ENCODE results near the gene HAUS3.
"Not testable (repeated sequence)": the region's sequence is repeated elsewhere in the genome, so short reads cannot be mapped to it uniquely, and the experiment has no call there.

The HAUS3 gene

DNA sequence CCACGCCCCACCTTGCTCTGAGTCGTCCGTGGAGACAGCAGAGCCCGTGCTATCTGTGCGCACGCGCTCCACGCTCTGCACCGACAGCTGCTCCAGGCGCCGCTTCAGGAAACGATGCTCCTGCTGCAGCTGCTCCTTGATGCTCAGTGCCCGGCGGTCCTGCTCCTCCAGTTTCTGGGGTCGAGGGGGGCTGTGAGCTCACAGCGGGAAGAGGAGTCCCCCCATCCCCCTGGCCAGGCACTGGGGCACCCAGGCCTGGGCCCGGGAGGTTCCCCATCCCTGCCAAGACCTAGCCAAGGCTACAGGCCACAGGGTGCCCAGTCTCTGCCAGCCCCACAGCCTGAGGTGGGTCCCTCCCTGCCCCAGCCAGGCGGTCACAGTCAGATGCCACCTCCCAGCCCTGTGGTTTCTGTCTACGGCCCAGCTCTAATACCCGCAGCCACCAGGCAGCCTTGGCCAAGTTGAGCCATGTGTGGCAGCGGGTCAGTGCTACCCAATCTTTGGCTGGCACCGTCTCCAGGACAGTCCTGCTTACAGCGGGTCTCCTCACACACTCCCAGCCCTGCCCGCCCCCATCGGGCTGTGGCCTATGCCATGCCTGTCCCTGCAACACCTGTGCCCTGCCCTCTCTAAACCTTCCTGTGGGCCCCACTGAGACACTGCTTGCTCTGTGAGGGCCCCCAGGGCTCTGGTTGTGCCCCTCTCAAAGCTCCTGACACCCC, 9.3 kb upstream of the HAUS3 start:
- FAIRE-seq = no peak

DNA sequence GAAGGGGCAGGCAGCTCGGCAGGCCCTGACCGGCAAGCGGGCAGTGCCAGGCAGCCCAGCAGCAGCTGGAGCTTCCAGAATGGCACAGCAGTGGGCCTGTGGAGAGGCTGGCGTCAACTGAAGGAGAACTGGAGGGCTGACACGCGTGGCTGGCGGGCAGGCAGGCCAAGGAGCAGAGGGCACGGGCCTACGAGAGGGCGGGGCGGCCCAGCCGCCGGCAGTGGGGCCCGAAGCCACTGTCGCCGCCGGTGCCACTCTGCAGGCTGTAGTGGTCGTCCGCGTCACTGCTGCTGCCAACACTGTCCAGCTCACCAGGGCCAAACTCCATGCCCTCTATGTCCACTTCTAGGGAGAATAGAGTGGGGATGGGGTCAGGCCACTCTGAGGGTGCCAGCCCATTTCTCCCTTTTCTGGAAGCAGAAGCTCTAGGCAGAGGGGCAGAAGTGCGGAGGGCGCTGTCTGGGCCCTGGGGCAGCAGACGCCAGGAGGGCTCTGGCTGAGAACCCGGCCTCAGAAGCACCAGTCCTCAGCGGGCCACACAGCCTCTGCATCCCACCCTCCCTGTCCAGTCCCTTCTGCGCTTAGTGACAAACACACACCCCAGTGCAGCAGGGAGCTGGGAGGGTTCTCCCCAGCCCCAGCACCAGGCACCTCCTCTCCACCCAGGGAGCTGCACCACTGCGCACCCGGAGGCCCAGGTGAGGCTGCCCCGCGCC, 8.6 kb upstream of the HAUS3 start:
- FAIRE-seq = no peak

DNA sequence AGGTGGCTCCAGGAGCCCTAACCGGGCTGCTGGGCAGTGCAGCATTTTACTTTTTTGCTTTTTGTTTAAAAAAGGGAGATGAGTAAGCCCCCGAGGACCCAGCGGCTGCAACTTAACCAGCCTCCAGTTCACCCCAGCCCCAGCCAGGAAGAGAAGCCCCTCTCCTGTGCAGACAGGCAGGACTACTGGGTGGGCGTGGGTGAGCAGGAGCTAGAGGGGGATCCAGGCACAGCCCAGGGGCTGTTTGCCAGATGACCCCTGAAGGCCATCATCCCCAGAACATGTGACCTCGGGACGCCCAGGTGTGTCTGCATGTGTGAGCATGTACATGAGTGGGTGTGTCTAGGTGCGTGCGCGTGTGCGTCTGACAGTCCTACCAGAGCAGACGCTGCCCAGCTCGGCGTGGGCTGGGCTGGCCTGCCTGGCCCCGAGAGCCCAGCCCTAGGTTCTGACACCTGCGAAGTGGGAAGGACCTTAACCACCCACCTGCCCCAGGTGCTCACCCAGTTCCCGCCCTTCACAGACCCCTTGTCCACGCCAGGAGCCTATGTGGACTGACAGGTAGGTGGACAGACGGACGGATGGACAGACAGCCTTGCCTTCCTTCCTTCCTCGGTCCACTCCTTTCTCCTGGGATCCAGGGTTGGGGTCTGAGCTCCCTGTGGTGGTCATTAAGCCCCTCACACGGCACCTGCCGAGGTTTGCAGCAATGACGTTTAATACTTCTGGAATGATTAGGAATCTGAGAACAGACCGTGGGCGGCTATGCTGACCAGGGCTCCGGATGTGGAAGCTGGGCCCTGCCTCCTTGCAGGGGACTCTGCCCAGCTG, 7.8 kb upstream of the HAUS3 start:
- FAIRE-seq = no peak

GRCh38 chr4:2248821-2249261, 6.9 kb upstream of the HAUS3 start:
- no peak for FAIRE-seq

DNA sequence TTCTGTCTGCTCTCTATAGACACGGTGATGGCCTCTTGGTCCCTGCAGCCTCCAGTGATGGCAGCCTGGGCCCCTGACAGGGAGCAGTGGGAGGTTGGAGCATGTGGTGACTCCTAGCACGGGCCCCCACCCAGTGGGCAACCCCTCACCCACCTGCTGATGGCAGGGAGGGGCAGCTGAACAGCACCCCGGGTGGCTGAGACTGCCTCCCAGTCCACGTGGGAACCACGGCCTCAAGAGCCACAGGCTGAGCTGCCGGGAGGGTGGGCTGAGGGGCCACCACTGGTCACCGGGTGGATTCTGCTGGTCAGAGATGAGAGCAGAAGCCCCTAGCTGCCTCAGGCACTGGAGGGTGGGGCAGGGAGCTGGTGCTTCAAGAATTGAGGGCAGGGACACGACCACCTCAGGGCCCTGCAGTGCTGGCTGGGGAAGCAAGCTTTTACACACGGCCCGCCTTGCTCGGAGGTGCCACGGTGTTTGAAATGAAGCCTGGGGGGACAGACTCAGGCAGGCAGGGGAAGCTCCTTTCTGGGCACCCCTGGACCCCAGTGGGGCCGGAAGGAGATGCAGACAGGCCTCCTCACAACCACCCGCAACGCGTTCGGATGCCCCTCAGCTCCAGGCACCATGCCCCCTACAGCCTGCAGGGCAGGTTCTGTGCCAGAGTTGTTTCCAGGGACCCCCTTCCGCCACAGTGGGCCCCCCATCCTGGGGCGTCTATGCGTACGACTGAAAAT, 6.3 kb upstream of the HAUS3 start:
- no peak for FAIRE-seq

- FAIRE-seq = no peak
Observed at GRCh38 chr4:2247128-2248043, 5.5 kb upstream of the HAUS3 start.

DNA sequence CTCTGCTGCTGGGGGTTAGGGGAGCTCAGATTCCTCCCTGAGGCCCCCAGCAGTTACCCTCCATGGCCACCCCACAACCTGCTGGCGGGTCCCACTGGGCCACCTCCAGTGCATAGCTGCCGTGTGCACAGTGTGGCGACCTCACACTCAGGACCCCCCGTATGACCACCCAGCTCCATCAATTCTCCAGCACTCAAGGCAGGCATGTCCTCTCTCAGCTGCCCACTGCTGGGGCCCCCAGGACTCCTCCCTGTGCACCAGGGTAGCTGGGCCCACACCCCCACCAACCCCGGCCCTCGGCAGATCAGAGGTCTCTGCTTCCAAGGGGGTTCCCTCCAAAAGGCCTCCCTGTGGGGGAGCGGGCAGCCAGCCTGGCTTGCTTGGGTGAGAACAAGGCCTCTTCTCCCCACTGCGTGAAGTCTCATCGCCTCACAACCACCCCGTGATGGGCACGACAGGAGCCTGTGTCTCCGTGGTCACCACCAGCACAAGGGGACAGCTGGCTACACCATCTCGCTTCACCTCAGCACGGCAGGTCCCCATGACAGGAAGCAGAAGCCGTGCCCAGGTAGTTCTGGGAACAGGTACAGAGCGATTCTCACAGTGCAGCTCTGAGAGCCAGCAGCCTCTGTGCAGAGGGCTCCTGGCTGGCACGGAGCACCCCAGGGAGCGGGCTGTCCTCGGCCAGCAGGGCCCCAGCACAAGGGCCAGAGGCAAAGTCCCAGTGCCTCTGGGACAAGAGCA, 4.6 kb upstream of the HAUS3 start:
- FAIRE-seq = no peak

GRCh38 chr4:2245787-2246275, 3.9 kb upstream of the HAUS3 start:
- no peak for FAIRE-seq

DNA sequence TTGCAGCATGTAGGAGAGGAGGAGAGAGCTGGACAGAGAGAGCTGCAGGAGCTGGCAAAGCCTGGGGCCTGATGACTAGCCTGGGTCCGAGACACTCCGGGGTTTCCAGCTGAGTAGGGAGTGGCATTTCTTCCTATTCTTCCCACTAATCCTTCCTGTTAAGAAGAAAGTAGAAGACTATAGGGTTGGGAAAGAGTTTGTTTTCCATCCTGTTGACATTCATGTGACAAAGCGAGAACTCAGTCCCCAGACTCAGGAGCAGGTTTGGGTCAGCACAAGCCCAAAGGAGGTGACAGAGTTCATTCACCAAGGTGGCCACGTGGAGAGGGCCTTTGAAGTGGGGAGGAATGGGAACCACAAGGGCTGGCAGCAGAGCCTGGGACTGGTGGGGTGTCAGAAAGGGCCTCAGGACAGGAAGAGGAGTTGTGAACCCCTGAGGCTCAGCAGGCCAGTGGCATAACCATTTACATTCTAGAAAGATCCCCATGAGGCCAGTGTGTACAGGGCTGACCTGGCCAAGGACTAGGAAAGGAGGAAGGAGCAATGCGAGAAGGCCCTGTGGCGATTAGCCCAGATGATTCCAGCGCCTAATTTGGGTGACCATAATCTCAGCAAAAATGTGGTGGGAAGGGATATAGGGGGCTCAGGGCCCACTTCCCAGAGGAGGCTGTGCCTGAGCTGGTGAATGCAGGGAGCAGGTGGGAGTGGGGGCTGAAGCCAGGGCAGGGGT, 3.3 kb upstream of the HAUS3 start:
- no peak for FAIRE-seq

- no peak for FAIRE-seq
Observed at GRCh38 chr4:2243681-2244380, 1.9 kb upstream of the HAUS3 start.

DNA sequence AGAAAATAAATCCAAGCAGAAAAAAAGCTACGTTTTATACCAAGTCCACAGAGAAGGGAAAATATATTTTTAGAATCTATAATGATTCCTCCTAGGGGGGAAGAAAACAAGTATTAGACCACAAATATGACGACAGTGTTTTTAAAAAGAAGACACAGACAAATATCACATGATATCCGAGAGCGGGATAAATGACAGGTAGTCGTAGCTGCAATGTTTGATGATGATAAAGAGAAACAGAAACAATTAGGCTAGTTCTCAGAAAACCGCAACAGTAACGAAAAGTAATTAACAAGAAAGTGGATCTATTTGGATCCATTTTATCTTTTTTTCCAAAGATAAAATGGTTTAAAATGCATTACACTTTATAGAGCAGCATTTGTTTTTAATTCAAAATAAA, 918 bp downstream of the HAUS3 start:
- no peak for FAIRE-seq

- no peak for FAIRE-seq
Observed at GRCh38 chr4:2236944-2237666, 4.8 kb downstream of the HAUS3 start.

DNA sequence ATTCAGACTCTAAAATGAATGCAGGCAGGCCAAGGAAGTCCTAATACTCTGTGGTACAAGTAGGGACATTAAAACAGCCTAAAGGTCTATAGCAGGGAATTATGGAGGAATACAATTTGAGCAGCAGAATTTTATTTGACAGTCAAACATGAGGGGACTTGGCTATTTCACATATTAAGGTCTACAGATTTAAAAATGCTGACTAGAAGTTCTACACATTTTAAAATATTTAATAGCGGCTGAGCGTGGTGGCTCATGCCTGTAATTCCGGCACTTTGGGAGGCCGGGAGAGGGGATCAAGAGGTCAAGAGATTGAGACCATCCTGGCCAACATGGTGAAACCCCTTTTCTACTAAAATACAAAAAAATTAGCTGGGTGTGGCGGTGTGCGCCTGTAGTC, 10.8 kb downstream of the HAUS3 start:
- FAIRE-seq = no peak

DNA sequence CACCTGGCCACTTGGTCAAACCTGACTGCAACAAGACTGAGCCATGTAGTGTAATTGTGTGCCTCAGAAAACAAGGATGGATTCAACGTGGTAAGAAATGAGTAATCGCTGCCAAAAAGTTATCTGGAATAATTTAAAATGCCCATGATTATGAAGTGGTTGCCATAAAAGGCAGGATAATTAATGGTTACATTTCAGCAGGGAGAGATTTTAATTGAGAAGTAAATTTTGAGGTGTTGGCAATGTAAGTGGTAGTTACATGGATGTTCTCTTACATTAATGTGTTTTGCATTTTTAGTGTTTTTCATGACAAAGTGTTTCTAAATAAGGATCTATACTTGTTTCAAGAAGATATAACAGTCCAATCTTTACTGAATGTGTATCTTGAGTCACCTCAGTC, 15.7 kb downstream of the HAUS3 start:
- FAIRE-seq = no peak

DNA sequence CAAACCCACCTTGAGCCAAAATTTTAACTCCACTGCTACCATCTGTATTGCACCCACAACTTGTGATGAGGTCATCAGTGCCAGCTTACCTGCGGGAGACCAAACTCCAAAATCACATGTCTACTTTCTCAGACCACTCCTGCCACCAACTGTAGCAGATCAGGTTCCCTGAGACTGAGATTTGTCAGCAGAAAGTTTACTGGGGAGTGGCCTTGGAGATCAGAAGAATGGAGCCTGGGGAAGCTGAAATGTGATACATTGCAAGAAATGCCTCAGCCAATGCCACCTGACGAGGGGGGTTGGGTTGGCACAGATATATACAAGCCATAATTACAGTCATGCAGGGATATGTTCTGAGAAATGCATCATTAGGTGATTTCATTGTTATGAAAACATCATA, 19.1 kb downstream of the HAUS3 start:
- FAIRE-seq = no peak

DNA sequence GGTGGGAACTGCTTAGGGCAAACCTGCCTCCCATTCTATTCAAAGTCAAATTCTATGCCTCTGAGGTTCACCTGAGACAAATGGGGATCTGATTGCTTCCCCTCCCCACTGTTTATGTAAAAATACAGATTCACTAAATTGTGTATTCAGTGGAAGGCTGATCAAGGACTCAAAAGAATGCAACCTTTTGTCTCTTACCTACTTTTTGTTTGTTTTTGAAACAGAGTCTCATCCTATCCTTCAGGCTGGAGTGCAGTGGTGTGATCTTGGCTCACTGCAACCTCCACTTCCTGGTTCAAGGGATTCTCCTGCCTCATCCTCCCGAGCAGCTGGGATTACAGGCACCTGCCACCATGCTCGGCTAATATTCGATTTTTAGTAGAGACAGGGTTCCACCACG, 20.5 kb downstream of the HAUS3 start:
- not testable (repeated sequence) for FAIRE-seq

DNA sequence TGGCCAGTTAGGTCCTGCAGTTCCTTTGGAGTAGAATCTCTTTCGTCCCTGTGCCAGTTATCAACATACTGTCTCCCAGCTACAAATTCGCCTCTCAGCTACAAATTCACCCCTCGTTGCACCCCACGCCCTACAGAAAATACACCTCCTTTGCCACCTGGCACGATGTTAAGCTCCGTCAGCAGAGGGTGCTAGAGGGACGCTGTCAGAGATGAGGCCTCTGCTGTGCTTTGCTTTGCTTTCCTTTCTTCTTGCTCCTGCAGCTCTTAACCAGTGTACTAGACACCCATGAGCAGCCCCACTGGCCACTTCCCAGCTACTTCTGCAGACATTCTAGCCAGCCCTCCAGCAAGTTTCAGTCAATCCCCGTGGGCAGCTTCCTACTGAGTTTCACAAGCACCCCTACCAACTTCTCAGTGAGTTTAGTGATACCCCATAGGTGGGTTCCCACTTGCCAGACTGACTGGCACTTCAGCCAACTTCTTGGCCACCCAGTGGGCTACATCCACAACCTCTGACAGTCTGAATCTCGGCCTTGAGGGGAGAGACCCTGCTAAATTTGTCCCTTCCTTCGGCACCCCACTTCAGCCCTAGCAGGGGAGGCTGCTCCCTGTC, 21.8 kb downstream of the HAUS3 start:
- FAIRE-seq = no peak

GRCh38 chr4:2219233-2219760, 22.6 kb downstream of the HAUS3 start:
- no peak for FAIRE-seq
